SU-DHL-6 (cell line): Measurements from ENCODE around the gene SELENBP1.

ENCODE experiments used
- H2AFZ ChIP-seq: fragments of 200-600 bp; sonication (generic); 2 replicates; pipeline ENCODE4 v1.6.1; 2014; ENCODE audit warnings: low read depth, mild to moderate bottlenecking, moderate library complexity, mixed read lengths, antibody characterized with exemption, low read length; ENCODE audit not compliant: severe bottlenecking
- H3F3A ChIP-seq: fragments of 200-600 bp; shearing (Covaris generic); 2 replicates; pipeline ENCODE4 v1.6.0; 2016; ENCODE audit warnings: antibody characterized with exemption, mild to moderate bottlenecking; ENCODE audit not compliant: insufficient read depth
- H3K27ac ChIP-seq: fragments of 200-600 bp; sonication (generic); 2 replicates; pipeline ENCODE4 v1.5.1; 2016; ENCODE audit warnings: low read depth, mild to moderate bottlenecking, low read length, moderate library complexity, mixed read lengths
- H3K27me3 ChIP-seq: fragments of 200-600 bp; sonication (generic), shearing (Covaris generic); 2 replicates; pipeline ENCODE4 v1.6.0; 2014; ENCODE audit warnings: mild to moderate bottlenecking, low read length
- H3K36me3 ChIP-seq: fragments of 200-600 bp; sonication (generic); 2 replicates; pipeline ENCODE4 v1.6.1; 2014; ENCODE audit warnings: mild to moderate bottlenecking, low read length, mixed read lengths
- H3K4me2 ChIP-seq: fragments of 300-600, 200-600 bp; shearing (Covaris generic), sonication (generic); 2 replicates; pipeline ENCODE4 v1.6.0; 2014; ENCODE audit warnings: low read length, low read depth, mild to moderate bottlenecking; ENCODE audit not compliant: poor library complexity, severe bottlenecking
- H3K4me3 ChIP-seq: fragments of 200-600 bp; sonication (generic); 2 replicates; pipeline ENCODE4 v1.5.1; 2014; ENCODE audit warnings: antibody characterized with exemption, low read length, mild to moderate bottlenecking, mixed read lengths; ENCODE audit not compliant: insufficient read depth, poor library complexity, severe bottlenecking
- H3K79me2 ChIP-seq: fragments of 200-600 bp; sonication (generic); 2 replicates; pipeline ENCODE4 v1.6.1; 2014; ENCODE audit warnings: mild to moderate bottlenecking, low read length, moderate library complexity; ENCODE audit not compliant: insufficient read depth
- H3K9ac ChIP-seq: fragments of 200-600 bp; sonication (generic); 2 replicates; pipeline ENCODE4 v1.7.0; 2014; ENCODE audit warnings: mild to moderate bottlenecking, low read length
- H3K9me2 ChIP-seq: fragments of 200-600 bp; sonication (generic); replicated peaks from 2 replicates; pipeline ENCODE4 v1.6.1; 2014; ENCODE audit warnings: low read length; ENCODE audit not compliant: insufficient read depth
- H3K9me3 ChIP-seq: fragments of 200-600 bp; sonication (generic); 2 replicates; pipeline ENCODE4 v1.6.1; 2014; ENCODE audit warnings: low read length, mixed read lengths; ENCODE audit not compliant: insufficient read depth
- H4K20me1 ChIP-seq: fragments of 200-600 bp; sonication (generic); 2 replicates; pipeline ENCODE4 v1.6.1; 2014; ENCODE audit warnings: low read depth, mild to moderate bottlenecking, antibody characterized with exemption, low read length, moderate library complexity, mixed read lengths
- EZH2phosphoT487 ChIP-seq: fragments of 200-600 bp; sonication (generic), shearing (Covaris generic); conservative IDR thresholded peaks from 2 replicates; pipeline ENCODE4 v1.6.1; 2018; ENCODE audit warnings: mild to moderate bottlenecking, antibody characterized with exemption, low read length, moderate library complexity, mixed read lengths
- TF ChIP-seq, protein P1 (sequence below): fragments of 200-600 bp; sonication (generic); IDR thresholded peaks from one replicate; pipeline ENCODE4 v1.5.1; 2017; ENCODE audit warnings: antibody characterized with exemption, mild to moderate bottlenecking, low read length, moderate library complexity; ENCODE audit not compliant: insufficient read depth, poor library complexity, severe bottlenecking

The SELENBP1 gene

DNA sequence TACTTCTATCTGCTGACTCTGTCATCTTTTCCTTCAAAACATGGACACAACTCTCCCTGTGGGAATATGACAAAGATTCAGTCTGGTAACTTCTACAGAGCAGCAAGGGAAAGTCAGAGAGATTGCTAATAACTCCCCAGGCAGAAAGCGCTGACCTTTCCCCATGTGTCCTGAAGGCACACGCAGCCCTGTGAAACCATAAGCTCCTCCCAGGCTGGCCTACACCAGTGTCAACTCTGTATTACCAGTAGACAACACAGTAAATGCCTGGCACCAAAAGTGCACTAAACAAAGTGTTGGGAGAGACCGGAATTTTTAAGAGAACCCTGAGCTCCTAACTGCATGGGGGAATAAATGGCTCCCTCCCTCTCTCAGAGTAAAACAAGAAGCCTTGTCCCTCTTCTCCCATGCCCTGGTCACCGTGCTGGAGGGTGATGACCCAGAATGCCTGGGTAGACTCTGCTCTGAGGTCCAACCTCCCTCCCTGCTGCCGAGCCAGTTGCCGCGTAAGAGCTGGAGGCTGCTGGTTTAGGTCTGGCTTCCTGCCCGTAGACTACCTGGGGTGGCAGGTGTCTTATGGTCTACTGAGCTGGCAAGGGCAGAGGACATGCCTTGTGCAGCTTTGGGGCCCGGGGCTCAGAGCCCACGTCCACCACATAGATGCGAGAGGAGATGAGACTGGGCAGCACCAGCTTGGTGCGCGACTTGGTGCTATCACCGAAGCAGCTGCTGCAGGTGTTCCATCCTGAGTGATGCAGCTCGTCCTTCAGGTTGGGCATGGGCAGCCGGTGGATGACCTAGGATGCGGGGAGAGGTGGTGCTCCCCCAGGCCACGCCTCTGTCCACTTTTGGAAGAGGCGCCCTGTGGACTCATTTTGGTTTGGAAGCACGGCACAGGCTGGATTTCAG, 3.9 kb downstream of the SELENBP1 start:
- no peaks in the 10 kb centered on the region for H3K9me2 ChIP-seq
- H3K9ac ChIP-seq = no peak overlapping the region
- H2AFZ ChIP-seq = no peak overlapping the region
- H4K20me1 ChIP-seq = no peaks in the 10 kb centered on the region
- TF ChIP-seq, protein P1, sequence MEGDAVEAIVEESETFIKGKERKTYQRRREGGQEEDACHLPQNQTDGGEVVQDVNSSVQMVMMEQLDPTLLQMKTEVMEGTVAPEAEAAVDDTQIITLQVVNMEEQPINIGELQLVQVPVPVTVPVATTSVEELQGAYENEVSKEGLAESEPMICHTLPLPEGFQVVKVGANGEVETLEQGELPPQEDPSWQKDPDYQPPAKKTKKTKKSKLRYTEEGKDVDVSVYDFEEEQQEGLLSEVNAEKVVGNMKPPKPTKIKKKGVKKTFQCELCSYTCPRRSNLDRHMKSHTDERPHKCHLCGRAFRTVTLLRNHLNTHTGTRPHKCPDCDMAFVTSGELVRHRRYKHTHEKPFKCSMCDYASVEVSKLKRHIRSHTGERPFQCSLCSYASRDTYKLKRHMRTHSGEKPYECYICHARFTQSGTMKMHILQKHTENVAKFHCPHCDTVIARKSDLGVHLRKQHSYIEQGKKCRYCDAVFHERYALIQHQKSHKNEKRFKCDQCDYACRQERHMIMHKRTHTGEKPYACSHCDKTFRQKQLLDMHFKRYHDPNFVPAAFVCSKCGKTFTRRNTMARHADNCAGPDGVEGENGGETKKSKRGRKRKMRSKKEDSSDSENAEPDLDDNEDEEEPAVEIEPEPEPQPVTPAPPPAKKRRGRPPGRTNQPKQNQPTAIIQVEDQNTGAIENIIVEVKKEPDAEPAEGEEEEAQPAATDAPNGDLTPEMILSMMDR = no peak
- no peak for TF ChIP-seq EZH2phosphoT487
- H3K4me3 ChIP-seq = no peak overlapping the region
- H3K27me3 ChIP-seq = no peaks in the 10 kb centered on the region
- no peak overlapping the region for H3K27ac ChIP-seq
- no peaks in the 10 kb centered on the region for H3K79me2 ChIP-seq
- no peaks in the 10 kb centered on the region for H3F3A ChIP-seq
- H3K36me3 ChIP-seq = no peaks in the 10 kb centered on the region
- H3K9me3 ChIP-seq = no peaks in the 10 kb centered on the region
- H3K4me2 ChIP-seq = no peak overlapping the region

DNA sequence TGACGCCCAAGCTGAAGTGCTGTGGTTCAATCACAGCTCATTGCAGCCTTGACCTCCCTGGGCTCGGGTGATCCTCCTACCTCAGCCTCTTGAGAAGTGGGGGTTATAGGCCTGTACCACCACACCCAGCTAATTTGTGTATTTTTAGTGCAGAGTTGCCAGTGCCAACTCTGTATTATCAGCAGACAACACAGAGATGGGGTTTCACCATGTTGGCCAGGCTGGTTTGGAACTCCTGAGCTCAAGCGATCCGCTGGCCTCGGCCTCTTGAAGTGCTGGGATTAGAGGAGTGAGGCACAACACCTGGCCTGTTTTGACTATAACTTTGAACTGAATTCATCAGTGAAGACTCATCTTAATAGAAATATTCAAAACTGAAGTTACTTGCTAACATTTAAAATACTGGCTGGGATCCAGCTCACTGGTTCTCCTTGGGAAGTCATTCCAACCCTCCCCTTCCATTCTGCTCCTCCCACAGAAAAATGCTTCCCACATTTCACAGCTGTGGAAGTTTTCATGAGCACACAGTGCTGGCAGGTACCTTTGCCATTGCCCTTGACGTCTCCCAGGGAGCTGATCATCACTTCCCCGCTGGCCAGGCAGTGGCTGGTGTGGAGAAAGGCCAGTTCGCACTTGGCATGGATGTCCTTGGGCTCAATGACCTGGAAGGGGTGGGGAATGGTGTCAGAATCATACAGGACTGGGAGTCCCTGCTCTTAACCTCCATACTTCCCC, 4.7 kb downstream of the SELENBP1 start:
- H3K9me3 ChIP-seq = peaks cover 4% of the 10 kb centered on the region; the same call in 1 of the 2 replicates
- H3K9ac ChIP-seq = no peak overlapping the region
- H3K79me2 ChIP-seq = no peaks in the 10 kb centered on the region
- H3K27ac ChIP-seq = no peak overlapping the region
- no peaks in the 10 kb centered on the region for H3K27me3 ChIP-seq
- no peak overlapping the region for H3K4me3 ChIP-seq
- no peaks in the 10 kb centered on the region for H3K9me2 ChIP-seq
- no peaks in the 10 kb centered on the region for H3F3A ChIP-seq
- H3K4me2 ChIP-seq = no peak overlapping the region
- H4K20me1 ChIP-seq = no peaks in the 10 kb centered on the region
- TF ChIP-seq, protein P1 = no peak
- TF ChIP-seq EZH2phosphoT487 = no peak
- no peaks in the 10 kb centered on the region for H3K36me3 ChIP-seq
- H2AFZ ChIP-seq = no peak overlapping the region

DNA sequence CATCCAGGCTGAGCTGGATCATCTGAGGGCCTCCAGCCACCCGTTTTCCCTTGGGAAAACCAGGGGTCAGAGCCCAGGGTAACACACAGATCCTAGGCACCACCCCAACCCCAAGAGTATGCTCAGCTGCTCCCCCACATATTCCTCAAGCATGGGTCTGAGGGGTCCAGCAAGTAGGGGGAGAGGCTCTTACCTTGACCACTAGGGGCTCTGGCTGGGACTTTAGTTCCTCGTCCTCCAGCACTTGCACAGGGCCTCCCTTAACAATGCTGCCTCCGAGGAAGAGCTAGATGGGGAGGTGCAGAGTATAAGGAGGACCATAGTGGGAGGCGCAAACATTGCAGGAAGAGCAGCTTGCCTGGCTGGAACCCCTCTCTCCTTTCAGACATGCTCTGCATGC, 7.5 kb downstream of the SELENBP1 start:
- H3K9ac ChIP-seq = no peak overlapping the region
- H3K4me2 ChIP-seq = no peak overlapping the region
- no peak overlapping the region for H3K4me3 ChIP-seq
- H3F3A ChIP-seq = no peaks in the 10 kb centered on the region
- no peaks in the 10 kb centered on the region for H3K27me3 ChIP-seq
- peaks cover 15% of the 10 kb centered on the region; the same call in 1 of the 2 replicates for H3K9me3 ChIP-seq
- H2AFZ ChIP-seq = no peak overlapping the region
- no peaks in the 10 kb centered on the region for H3K79me2 ChIP-seq
- no peaks in the 10 kb centered on the region for H3K36me3 ChIP-seq
- no peak overlapping the region for H3K27ac ChIP-seq
- H4K20me1 ChIP-seq = no peaks in the 10 kb centered on the region
- no peaks in the 10 kb centered on the region for H3K9me2 ChIP-seq
- TF ChIP-seq EZH2phosphoT487 = no peak
- TF ChIP-seq, protein P1 = no peak
